Fibroblast of villous mesenchyme (primary cell): ENCODE data around the gene MTG1. TPM values are rescaled to one million over a fixed set of nuclear protein-coding genes. Genes with fewer than 3 reads are reported as not detected.

Experiments used
- DNase-seq: peaks from one replicate; pipeline ENCODE4 v3.0.0-alpha.2; 2010; ENCODE audit warnings: low read depth
- H3K4me3 ChIP-seq: 2 replicates; pipeline ENCODE4 v1.5.1; 2011; ENCODE audit warnings: low read depth, mild to moderate bottlenecking, low read length
- total RNA-seq: library from RNA; depleted of rRNA; stranded (reverse); fragments of >200 nt; gene quantifications from 2 replicates; pipeline ENCODE4 v1.2.3, GENCODE V29; 2012
- TF ChIP-seq, protein P1 (sequence below): IDR thresholded peaks from 2 replicates; pipeline ENCODE4 v1.5.1; 2012; ENCODE audit warnings: low read depth, mild to moderate bottlenecking, low read length; ENCODE audit not compliant: insufficient read depth

MTG1 gene
- total RNA-seq, 1 donor, result 22.5 TPM

DNA sequence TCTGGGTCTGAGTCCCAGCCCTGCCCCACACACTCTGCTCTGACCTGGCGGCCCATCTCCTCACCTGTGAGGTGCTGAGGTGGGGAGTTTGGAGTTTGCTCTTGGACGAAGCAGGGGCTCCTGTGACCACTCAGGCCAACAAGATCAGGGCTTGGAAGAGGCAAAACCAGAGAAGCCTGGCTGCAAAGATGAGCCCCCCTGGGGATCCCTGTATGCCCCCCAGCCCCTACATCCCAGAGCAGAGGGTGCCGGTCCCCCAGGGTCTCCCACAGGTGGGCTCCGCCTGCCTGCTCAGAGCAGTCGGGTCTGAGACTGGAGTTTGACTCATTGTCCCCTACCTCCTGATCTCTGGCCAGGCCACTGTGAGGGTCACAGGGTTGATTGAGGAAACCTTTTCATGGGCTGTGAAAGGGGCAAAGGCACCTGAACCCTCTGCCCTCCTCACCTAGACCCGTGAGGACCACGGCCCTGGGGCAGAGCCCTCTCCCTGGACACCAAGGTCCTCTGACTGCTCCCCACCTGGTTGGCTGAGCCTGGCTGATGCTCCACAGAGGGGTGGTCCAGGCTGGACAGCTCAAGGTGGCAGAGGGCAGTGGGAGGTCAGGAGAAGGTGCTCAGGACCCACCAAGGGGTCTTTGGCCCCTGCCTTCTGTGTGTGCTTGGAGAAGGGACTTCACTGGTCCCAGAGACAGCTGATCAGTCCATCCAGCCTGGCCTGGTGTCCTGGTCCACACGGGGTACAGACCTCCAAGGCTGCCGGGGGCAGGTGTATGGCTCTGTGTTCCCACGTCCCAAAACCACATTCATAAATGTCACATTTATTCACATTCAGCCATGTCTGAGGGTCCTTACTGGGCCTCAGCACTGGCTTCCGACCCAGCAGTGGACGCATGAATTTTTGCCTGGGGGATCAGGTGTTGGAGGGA, 50.6 kb downstream of the MTG1 start:
- DNase-seq, result no peak
- TF ChIP-seq, protein P1, sequence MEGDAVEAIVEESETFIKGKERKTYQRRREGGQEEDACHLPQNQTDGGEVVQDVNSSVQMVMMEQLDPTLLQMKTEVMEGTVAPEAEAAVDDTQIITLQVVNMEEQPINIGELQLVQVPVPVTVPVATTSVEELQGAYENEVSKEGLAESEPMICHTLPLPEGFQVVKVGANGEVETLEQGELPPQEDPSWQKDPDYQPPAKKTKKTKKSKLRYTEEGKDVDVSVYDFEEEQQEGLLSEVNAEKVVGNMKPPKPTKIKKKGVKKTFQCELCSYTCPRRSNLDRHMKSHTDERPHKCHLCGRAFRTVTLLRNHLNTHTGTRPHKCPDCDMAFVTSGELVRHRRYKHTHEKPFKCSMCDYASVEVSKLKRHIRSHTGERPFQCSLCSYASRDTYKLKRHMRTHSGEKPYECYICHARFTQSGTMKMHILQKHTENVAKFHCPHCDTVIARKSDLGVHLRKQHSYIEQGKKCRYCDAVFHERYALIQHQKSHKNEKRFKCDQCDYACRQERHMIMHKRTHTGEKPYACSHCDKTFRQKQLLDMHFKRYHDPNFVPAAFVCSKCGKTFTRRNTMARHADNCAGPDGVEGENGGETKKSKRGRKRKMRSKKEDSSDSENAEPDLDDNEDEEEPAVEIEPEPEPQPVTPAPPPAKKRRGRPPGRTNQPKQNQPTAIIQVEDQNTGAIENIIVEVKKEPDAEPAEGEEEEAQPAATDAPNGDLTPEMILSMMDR, result no peak
- no peak overlapping the region for H3K4me3 ChIP-seq

DNA sequence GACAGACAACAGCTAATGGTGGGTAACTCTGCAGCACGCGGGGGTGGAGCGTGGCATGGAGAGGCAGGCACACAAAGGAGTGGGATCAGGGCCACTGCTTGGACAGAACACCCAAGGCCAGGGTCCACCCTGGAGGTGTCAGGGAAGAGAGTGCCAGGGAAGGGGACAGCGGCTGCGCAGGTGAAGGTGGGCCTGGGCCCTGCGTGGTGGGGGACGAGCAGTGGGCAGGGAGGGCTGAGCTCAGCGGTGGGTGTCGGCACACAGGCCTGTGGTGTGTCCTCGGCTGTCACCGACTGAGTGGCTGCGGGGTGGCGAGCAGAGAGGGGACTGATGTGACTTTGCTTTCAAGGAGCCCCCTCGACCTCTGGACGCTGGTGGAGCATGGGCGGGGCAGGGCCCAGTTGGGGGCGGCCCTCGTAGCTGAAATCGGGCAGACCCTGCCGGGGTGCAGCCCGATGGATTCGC, 51.3 kb downstream of the MTG1 start:
- TF ChIP-seq, protein P1, result no peak
- no peak overlapping the region for H3K4me3 ChIP-seq
- no peak for DNase-seq

DNA sequence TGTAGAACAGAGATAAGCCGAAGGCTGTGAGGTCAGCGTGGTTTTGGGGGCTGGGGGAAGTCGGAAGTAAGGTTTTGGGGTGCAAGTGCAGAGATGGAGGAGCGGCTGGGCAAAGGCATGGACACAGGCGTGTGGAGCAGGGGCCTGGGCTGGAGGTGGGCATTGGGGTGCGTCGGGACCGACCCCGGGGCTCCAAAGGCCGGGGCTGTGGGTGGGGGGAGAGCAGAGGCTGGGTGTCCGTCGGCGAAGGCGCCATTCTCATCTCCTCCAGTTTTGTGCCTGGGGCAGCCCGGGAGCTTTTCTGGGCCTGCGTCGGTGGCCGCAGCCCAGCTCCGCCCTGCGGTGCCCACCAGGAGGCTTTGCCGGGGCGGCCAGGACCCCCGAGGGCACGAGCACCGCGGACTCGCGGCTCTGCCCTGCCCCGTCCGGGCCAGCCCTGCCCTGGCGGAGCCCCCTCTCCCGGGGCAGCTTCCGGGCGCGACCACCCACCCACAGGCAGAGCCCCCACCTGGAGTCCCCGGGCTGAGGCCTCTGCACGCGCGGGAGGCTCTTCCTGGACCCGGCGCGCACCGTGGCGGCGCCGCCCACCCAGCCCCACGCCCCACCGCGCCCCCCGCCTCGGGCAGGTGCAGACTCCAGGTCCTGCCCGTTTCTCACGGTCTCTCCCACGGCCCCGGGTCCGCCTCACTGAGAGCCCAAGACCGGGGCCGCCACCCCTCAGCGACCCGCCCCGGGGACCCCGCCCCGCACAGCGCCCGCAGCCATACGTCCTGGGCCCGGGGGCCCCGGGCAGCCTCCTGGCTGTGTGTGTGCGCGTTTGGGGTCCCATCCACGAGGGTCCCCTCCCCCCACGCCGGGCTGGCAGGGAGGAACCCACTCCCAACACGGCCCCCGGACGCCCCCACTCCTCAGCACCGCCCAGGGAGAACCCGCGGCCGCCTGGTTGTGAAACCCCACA, 52.1 kb downstream of the MTG1 start:
- TF ChIP-seq, protein P1, result no peak
- no peak overlapping the region for H3K4me3 ChIP-seq
- no peak for DNase-seq

DNA sequence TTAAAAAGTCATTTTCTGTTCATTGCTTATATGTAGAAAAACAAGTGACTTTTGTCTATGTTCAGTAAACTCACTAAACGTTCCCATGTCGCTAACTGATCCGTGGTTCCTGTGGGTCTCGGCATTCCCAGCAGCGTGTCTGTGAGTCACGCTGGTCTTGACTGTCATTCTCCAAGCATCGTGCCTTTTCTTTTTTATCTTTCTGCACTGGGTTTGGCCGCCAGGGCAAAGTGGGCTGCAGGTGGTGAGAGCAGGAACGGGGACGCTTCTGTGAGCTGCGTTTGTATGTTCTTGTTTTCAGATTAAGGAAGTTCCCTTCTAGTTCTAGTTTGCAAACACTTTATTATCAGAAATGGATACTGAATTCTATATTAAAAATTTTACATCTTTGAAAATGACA, 53.0 kb downstream of the MTG1 start:
- DNase-seq, result no peak
- TF ChIP-seq, protein P1, result no peak
- H3K4me3 ChIP-seq, result no peak overlapping the region

DNA sequence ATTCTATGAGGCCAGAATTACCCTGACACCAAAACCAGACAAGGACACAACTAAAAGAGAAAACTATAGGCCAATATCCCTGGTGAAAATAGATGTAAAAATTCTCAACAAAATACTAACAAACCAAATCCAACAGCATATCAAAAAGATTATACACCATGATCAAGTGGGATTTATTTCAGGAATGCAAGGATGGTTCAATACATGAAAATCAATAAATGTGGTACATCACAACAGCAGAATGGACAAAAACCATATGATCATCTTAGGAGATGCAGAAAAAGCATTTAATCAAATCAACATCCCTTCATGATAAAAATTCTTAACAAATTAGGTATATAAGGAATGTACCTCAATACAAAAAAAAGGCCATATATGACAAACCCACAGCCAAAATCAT, 54.2 kb downstream of the MTG1 start:
- DNase-seq, result no peak
- TF ChIP-seq, protein P1, result no peak
- no peak overlapping the region for H3K4me3 ChIP-seq

DNA sequence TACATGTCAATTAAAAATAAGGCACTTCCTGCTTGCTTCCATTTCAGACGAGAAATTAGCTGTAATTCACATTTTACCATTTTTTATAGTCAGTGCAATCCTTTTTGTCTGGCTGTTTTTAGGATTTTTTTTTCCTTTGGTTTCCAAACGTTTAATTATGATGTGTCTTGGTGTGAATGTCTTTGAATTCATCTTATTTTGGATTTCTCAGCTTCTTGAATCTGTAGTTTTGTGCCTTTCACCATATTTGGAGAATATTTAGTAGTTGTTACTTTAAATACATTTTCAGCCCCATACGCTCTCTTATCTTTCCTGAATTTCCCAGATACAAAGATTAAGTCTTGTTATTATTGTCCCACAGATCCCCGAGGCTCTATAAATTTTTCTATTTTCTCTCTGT, 57.4 kb downstream of the MTG1 start:
- TF ChIP-seq, protein P1, result no peak
- DNase-seq, result no peak
- H3K4me3 ChIP-seq, result no peak overlapping the region
